SK-N-SH (cell line): ENCODE data around the gene C13orf46. TPM values are rescaled to one million over a fixed set of nuclear protein-coding genes. Genes with fewer than 3 reads are reported as not detected.
A peak's percentile ranks its signal among the peaks of the same experiment; 100 is the strongest.

Experiments
- CTCF ChIA-PET: fragments of 300-600, 350-600 bp; formaldehyde crosslinking; extraction: SDS; loops from one replicate; lab custom pipeline; 2021; lab: Yijun Ruan, JAX
- POLR2A ChIA-PET: fragments of 350-600 bp; sonication (Branson Sonifier 250); formaldehyde crosslinking; extraction: SDS; loops from one replicate; lab custom pipeline; 2020; ENCODE audit warnings: antibody characterized with exemption, inconsistent platforms; lab: Yijun Ruan, JAX
- DNase-seq: peaks from one replicate; pipeline ENCODE4 v3.0.0; 2012
- H2AFZ ChIP-seq: fragments of 200-600 bp; sonication (generic); 2 replicates; pipeline ENCODE4 v1.8.1; 2016; ENCODE audit warnings: antibody characterized with exemption, mild to moderate bottlenecking, low read depth
- H3F3A ChIP-seq: fragments of 200-600 bp; sonication (generic); replicated peaks from 2 replicates; pipeline ENCODE3; 2016; ENCODE audit warnings: antibody characterized with exemption, mild to moderate bottlenecking; ENCODE audit not compliant: insufficient read depth
- H3K27ac ChIP-seq, 2 experiments: fragments of 200-500 bp in 1 of 2; fragments of 200-600 bp in 1 of 2; sonication (Bioruptor generic) in 1 of 2; sonication (generic), shearing (Covaris generic) in 1 of 2; 2 replicates each; pipeline versions ENCODE4 v1.5.1 to v1.6.1; 2014 to 2016; ENCODE audit warnings: low read depth in 2 of 2, inconsistent platforms in 1 of 2, low read length in 1 of 2, mild to moderate bottlenecking in 1 of 2, mixed read lengths in 1 of 2
- H3K27me3 ChIP-seq: fragments of 200-600 bp; sonication (generic), shearing (Covaris generic); 2 replicates; pipeline ENCODE4 v1.6.1; 2016; ENCODE audit warnings: mixed run types; ENCODE audit not compliant: insufficient read depth
- H3K36me3 ChIP-seq, 2 experiments: fragments of 200-500 bp in 1 of 2; fragments of 200-600 bp in 1 of 2; sonication (Bioruptor generic) in 1 of 2; sonication (generic) in 1 of 2; replicated peaks in 1 of 2; 2 replicates each; pipeline versions ENCODE3 to v1.5.1; 2014 to 2016; ENCODE audit warnings: low read length in 1 of 2, mild to moderate bottlenecking in 1 of 2; ENCODE audit not compliant: insufficient read depth in 2 of 2, control insufficient read depth in 1 of 2
- H3K4me1 ChIP-seq, 2 experiments: fragments of 200-500 bp in 1 of 2; fragments of 200-600 bp in 1 of 2; sonication (Bioruptor generic) in 1 of 2; sonication (generic), shearing (Covaris generic) in 1 of 2; 2 replicates each; pipeline versions ENCODE4 v1.5.1 to v1.6.1; 2014 to 2016; ENCODE audit warnings: low read depth in 1 of 2, low read length in 1 of 2, mixed run types in 1 of 2; ENCODE audit not compliant: insufficient read depth in 2 of 2, control insufficient read depth in 1 of 2
- H3K4me2 ChIP-seq: fragments of 200-600 bp; sonication (generic), shearing (Covaris generic); 2 replicates; pipeline ENCODE4 v1.6.1; 2017; ENCODE audit warnings: mixed run types
- H3K4me3 ChIP-seq, 2 experiments: fragments of 200-500 bp in 1 of 2; fragments of 200-600 bp in 1 of 2; sonication (Bioruptor generic) in 1 of 2; sonication (generic), shearing (Covaris generic) in 1 of 2; 2 replicates each; pipeline versions ENCODE4 v1.5.1 to v1.8.1; 2014 to 2016; ENCODE audit warnings: low read depth in 2 of 2, inconsistent platforms in 1 of 2, low read length in 1 of 2, mild to moderate bottlenecking in 1 of 2, mixed read lengths in 1 of 2, moderate library complexity in 1 of 2
- H3K79me2 ChIP-seq: fragments of 200-600 bp; sonication (generic); 2 replicates; pipeline ENCODE4 v1.8.1; 2017; ENCODE audit warnings: mild to moderate bottlenecking; ENCODE audit not compliant: insufficient read depth
- H3K9ac ChIP-seq: fragments of 200-600 bp; sonication (generic); 2 replicates; pipeline ENCODE4 v1.6.1; 2017; ENCODE audit warnings: mixed run types
- H3K9me2 ChIP-seq: fragments of 200-600 bp; sonication (generic); 2 replicates; pipeline ENCODE4 v1.6.1; 2017; ENCODE audit warnings: mixed run types
- H3K9me3 ChIP-seq: fragments of 200-600 bp; sonication (generic); 2 replicates; pipeline ENCODE4 v1.6.1; 2017; ENCODE audit warnings: mixed run types, mild to moderate bottlenecking, moderate library complexity
- H4K20me1 ChIP-seq: fragments of 200-600 bp; sonication (generic); 2 replicates; pipeline ENCODE4 v1.6.1; 2017; ENCODE audit warnings: mild to moderate bottlenecking, mixed run types; ENCODE audit not compliant: insufficient read depth
- CHD2 ChIP-seq: fragments of 150-350 bp; IDR thresholded peaks from 2 replicates; pipeline ENCODE4 v1.6.1; 2018; ENCODE audit warnings: low read length; ENCODE audit not compliant: partially characterized antibody
- CTCF ChIP-seq: fragments of 200-600 bp; sonication (generic); IDR thresholded peaks from 2 replicates; pipeline ENCODE4 v1.6.1; 2017; ENCODE audit warnings: antibody characterized with exemption, mild to moderate bottlenecking, moderate library complexity
- ELF1 ChIP-seq: IDR thresholded peaks from 2 replicates; pipeline ENCODE4 v1.4.0; 2012
- EP300 ChIP-seq, 2 experiments: IDR thresholded peaks; 2 replicates each; pipeline versions ENCODE4 v1.4.0 to v1.6.1; 2012; ENCODE audit warnings: borderline replicate concordance in 1 of 2, low read depth in 1 of 2, low read length in 1 of 2
- FOSL2 ChIP-seq: IDR thresholded peaks from 2 replicates; pipeline ENCODE4 v1.4.0; 2012; ENCODE audit warnings: low read depth, mild to moderate bottlenecking, moderate library complexity, borderline replicate concordance
- FOXM1 ChIP-seq: IDR thresholded peaks from 2 replicates; pipeline ENCODE4 v1.4.0; 2012; ENCODE audit warnings: low read depth, mild to moderate bottlenecking
- GABPA ChIP-seq: IDR thresholded peaks from 2 replicates; pipeline ENCODE4 v1.4.0; 2012; ENCODE audit warnings: low read depth, mild to moderate bottlenecking
- GATA2 ChIP-seq: sonication (generic); formaldehyde crosslinking; IDR thresholded peaks from 2 replicates; pipeline ENCODE4 v1.5.0; 2020; ENCODE audit warnings: mild to moderate bottlenecking, missing genetic modification reagents
- JUND ChIP-seq: IDR thresholded peaks from 2 replicates; pipeline ENCODE4 v1.4.0; 2012
- MEF2A ChIP-seq: IDR thresholded peaks from 2 replicates; pipeline ENCODE4 v1.4.0; 2012; ENCODE audit warnings: low read depth, borderline replicate concordance
- MXI1 ChIP-seq: IDR thresholded peaks from 2 replicates; pipeline ENCODE4 v1.6.1; 2012; ENCODE audit warnings: mild to moderate bottlenecking, low read depth, low read length, improper control_type of control experiment
- PBX3 ChIP-seq: IDR thresholded peaks from 2 replicates; pipeline ENCODE4; 2012
- POLR2AphosphoS5 ChIP-seq: IDR thresholded peaks from 2 replicates; pipeline ENCODE4 v1.6.1; 2012; ENCODE audit warnings: low read depth, low read length
- RCOR1 ChIP-seq: fragments of 150-350 bp; IDR thresholded peaks from 2 replicates; pipeline ENCODE4 v1.6.1; 2017; ENCODE audit warnings: antibody characterized with exemption, low read length
- SMC3 ChIP-seq: IDR thresholded peaks from 2 replicates; pipeline ENCODE4 v1.6.1; 2012; ENCODE audit warnings: low read depth, low read length, improper control_type of control experiment
- TCF12 ChIP-seq: IDR thresholded peaks from 2 replicates; pipeline ENCODE4 v1.4.0; 2012
- TEAD4 ChIP-seq: IDR thresholded peaks from 2 replicates; pipeline ENCODE4 v1.4.0; 2012; ENCODE audit warnings: mild to moderate bottlenecking, borderline replicate concordance; ENCODE audit not compliant: insufficient read depth
- USF2 ChIP-seq: fragments of 150-350 bp; IDR thresholded peaks from 2 replicates; pipeline ENCODE4 v1.6.1; 2017; ENCODE audit warnings: antibody characterized with exemption, low read length, low read depth, borderline replicate concordance
- ZBTB33 ChIP-seq: IDR thresholded peaks from 2 replicates; pipeline ENCODE4 v1.4.0; 2012; ENCODE audit warnings: low read depth, borderline replicate concordance
- WGBS: methylation state at CpG from one replicate; pipeline ENCODE4 v1.1.6; 2017; ENCODE audit warnings: low lambda C conversion rate; 5-methylcytosine and 5-hydroxymethylcytosine counted together
- polyA plus RNA-seq, 3 experiments: library from polyadenylated mRNA; depleted of rRNA; stranded (reverse); fragments of >200 nt; gene quantifications; 2 replicates each; pipeline ENCODE4 v1.2.3, GENCODE V29; 2012

Gene C13orf46
- polyA plus RNA-seq, 1 of the 3 experiments (the other 2 are of a cell fraction), result 1.7 TPM

- TF ChIP-seq GATA2 (CRISPR knock-in tag), result no peak
These were observed 46.0 kb downstream of the C13orf46 start (continued) for GRCh38 chr13:113927661-113928581.

GRCh38 chr13:113926951-113927660 is 46.8 kb downstream of the C13orf46 start:
- Histone ChIP-seq H4K20me1 (no peaks in the 10 kb centered on the region), H3K27me3 (no peaks in the 10 kb centered on the region), H3K4me1 (peaks cover 0 to 42% of the 10 kb centered on the region in 2 experiments; a peak in 1 of 4 replicates), H3K36me3 (no peaks in the 10 kb centered on the region), H3K9me2 (no peaks in the 10 kb centered on the region), H3K27ac (peak overlapping the region in 1 of 2 experiments; percentile 44; a peak in 1 of 4 replicates), H3K79me2 (no peaks in the 10 kb centered on the region), H3K4me3 (no peak overlapping the region), H3K9ac (no peak overlapping the region), H3K9me3 (no peaks in the 10 kb centered on the region), H3K4me2 (no peak overlapping the region), H2AFZ (no peak overlapping the region), H3F3A (no peaks in the 10 kb centered on the region)
- DNase-seq, result peak; percentile 66
- CTCF ChIA-PET, result interaction anchor here (1.0 kb wide), 1 partner anchor 62 kb away, joined by 3 read pairs; no protein-coding TSS in a partner anchor
- WGBS, result 75% methylated on average over 11 of the region's 12 CpGs
- no peak for TF ChIP-seq FOSL2
- TF ChIP-seq RCOR1, result no peak
- no peak for TF ChIP-seq GATA2 (CRISPR knock-in tag)
- no peak for TF ChIP-seq MEF2A
- TF ChIP-seq CHD2, result no peak
- no peak for TF ChIP-seq GABPA
- no peak for TF ChIP-seq PBX3
- no peak for TF ChIP-seq EP300 (IDR thresholded peaks at IDR 0.05; ENCODE audit: borderline replicate concordance in 1 of 2, low read depth in 1 of 2, low read length in 1 of 2)
- TF ChIP-seq ELF1, result no peak
- TF ChIP-seq TCF12, result no peak
- no peak for TF ChIP-seq SMC3
- no peak for TF ChIP-seq POLR2AphosphoS5
- TF ChIP-seq TEAD4, result no peak
- TF ChIP-seq CTCF, result no peak
- no peak for TF ChIP-seq MXI1
- TF ChIP-seq ZBTB33, result no peak
- no peak for TF ChIP-seq FOXM1
- no peak for TF ChIP-seq JUND
- TF ChIP-seq USF2, result no peak
- POLR2A ChIA-PET, result no interaction called here
